Fibroblast of lung (primary cell): Measurements from ENCODE around the gene FHDC1. TPM values are rescaled to one million over a fixed set of nuclear protein-coding genes. Genes with fewer than 3 reads are reported as not detected.

ENCODE experiments used
- DNase-seq, 2 donors: peaks; one replicate each; pipeline versions ENCODE4 v3.0.0 to v3.0.0-alpha.2; 2010; ENCODE audit warnings: low read depth in 2 of 2
- H2AFZ ChIP-seq: 2 replicates; pipeline ENCODE4 v1.5.1; 2012; ENCODE audit warnings: low read length, control low read depth, inconsistent platforms
- H3K27ac ChIP-seq: 2 replicates; pipeline ENCODE4 v1.5.1; 2011; ENCODE audit warnings: low read length, control low read depth; ENCODE audit not compliant: insufficient read depth
- H3K27me3 ChIP-seq: 2 replicates; pipeline ENCODE4 v1.5.1; 2011; ENCODE audit warnings: mild to moderate bottlenecking, low read length; ENCODE audit not compliant: control insufficient read depth, insufficient read depth
- H3K36me3 ChIP-seq: 2 replicates; pipeline ENCODE4 v1.5.1; 2011; ENCODE audit warnings: low read length; ENCODE audit not compliant: control insufficient read depth, insufficient read depth
- H3K4me1 ChIP-seq: 2 replicates; pipeline ENCODE4 v1.5.1; 2011; ENCODE audit warnings: low read length; ENCODE audit not compliant: control insufficient read depth, insufficient read depth; ENCODE audit errors: extremely low read depth
- H3K4me2 ChIP-seq: 2 replicates; pipeline ENCODE4 v1.5.1; 2011; ENCODE audit warnings: low read length, control low read depth; ENCODE audit not compliant: insufficient read depth; ENCODE audit errors: extremely low read depth
- H3K4me3 ChIP-seq, 4 experiments: fragments of 200-600 bp in 1 of 4; sonication (generic) in 1 of 4; replicated peaks in 1 of 4; 2 replicates each; pipeline ENCODE4 v1.5.1; 2011 to 2016; ENCODE audit warnings: low read length in 4 of 4, low read depth in 3 of 4, mild to moderate bottlenecking in 3 of 4, control low read depth in 2 of 4, inconsistent platforms in 1 of 4, mixed read lengths in 1 of 4; ENCODE audit not compliant: insufficient read depth in 1 of 4; ENCODE audit errors: control extremely low read depth in 1 of 4
- H3K79me2 ChIP-seq: 2 replicates; pipeline ENCODE4 v1.5.1; 2012; ENCODE audit warnings: mild to moderate bottlenecking, low read length, inconsistent platforms; ENCODE audit not compliant: control insufficient read depth, insufficient read depth
- H3K9ac ChIP-seq: 2 replicates; pipeline ENCODE4 v1.5.1; 2011; ENCODE audit warnings: mild to moderate bottlenecking, low read length, control low read depth; ENCODE audit not compliant: insufficient read depth
- H3K9me3 ChIP-seq: 2 replicates; pipeline ENCODE4 v1.5.1; 2012; ENCODE audit warnings: low read depth, low read length; ENCODE audit not compliant: control insufficient read depth, insufficient read depth
- H4K20me1 ChIP-seq: 2 replicates; pipeline ENCODE4 v1.5.1; 2011; ENCODE audit warnings: low read length; ENCODE audit not compliant: control insufficient read depth, insufficient read depth; ENCODE audit errors: extremely low read depth
- EZH2 ChIP-seq: IDR thresholded peaks from 2 replicates; pipeline ENCODE4 v1.5.1; 2012; ENCODE audit warnings: low read length, control low read depth, mild to moderate bottlenecking; ENCODE audit errors: missing control alignments
- polyA minus RNA-seq: library from RNA; depleted of rRNA, polyadenylated mRNA; stranded (reverse); fragments of >200 nt; gene quantifications from 2 replicates; pipeline ENCODE4 v1.2.3, GENCODE V29; 2011; ENCODE audit warnings: low replicate concordance
- polyA plus RNA-seq, 2 donors: library from polyadenylated mRNA; depleted of rRNA in 1 of 2; stranded (reverse) in 1 of 2; unstranded in 1 of 2; fragments of >200 nt; gene quantifications; 2 replicates each; pipeline ENCODE4 v1.2.1, GENCODE V29; 2011 to 2012; ENCODE audit warnings: missing spikeins in 1 of 2
- total RNA-seq: library from RNA; depleted of rRNA; stranded (reverse); fragments of >200 nt; gene quantifications from 2 replicates; pipeline ENCODE4 v1.2.1, GENCODE V29; 2014
- TF ChIP-seq, protein P1 (sequence below), 2 donors: IDR thresholded peaks in 1 of 2; conservative IDR thresholded peaks in 1 of 2; 1 replicate in 1 of 2; 2 replicates in 1 of 2; pipeline ENCODE4 v1.5.1; 2011 to 2012; ENCODE audit warnings: low read length in 2 of 2, control low read depth in 1 of 2, inconsistent platforms in 1 of 2, low read depth in 1 of 2, mild to moderate bottlenecking in 1 of 2

Gene FHDC1, protein sequence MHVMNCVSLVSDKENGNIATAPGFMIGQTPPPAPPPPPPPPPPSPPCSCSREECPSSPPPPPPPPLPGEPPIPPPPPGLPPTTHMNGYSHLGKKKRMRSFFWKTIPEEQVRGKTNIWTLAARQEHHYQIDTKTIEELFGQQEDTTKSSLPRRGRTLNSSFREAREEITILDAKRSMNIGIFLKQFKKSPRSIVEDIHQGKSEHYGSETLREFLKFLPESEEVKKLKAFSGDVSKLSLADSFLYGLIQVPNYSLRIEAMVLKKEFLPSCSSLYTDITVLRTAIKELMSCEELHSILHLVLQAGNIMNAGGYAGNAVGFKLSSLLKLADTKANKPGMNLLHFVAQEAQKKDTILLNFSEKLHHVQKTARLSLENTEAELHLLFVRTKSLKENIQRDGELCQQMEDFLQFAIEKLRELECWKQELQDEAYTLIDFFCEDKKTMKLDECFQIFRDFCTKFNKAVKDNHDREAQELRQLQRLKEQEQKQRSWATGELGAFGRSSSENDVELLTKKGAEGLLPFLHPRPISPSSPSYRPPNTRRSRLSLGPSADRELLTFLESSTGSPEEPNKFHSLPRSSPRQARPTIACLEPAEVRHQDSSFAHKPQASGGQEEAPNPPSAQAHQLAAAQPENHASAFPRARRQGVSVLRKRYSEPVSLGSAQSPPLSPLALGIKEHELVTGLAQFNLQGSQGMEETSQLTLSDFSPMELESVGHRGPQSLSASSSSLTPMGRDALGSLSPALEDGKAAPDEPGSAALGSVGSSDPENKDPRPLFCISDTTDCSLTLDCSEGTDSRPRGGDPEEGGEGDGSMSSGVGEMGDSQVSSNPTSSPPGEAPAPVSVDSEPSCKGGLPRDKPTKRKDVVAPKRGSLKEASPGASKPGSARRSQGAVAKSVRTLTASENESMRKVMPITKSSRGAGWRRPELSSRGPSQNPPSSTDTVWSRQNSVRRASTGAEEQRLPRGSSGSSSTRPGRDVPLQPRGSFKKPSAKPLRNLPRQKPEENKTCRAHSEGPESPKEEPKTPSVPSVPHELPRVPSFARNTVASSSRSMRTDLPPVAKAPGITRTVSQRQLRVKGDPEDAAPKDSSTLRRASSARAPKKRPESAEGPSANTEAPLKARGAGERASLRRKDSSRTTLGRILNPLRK
- 0.26 and 0.33 TPM in 2 replicates for total RNA-seq
- polyA plus RNA-seq: 0.06 and 0.14 TPM in 2 replicates
- 0.18 and 0.30 TPM in 2 replicates for polyA plus RNA-seq (2012)
- 0.11 and 0.27 TPM in 2 replicates for polyA minus RNA-seq

DNA sequence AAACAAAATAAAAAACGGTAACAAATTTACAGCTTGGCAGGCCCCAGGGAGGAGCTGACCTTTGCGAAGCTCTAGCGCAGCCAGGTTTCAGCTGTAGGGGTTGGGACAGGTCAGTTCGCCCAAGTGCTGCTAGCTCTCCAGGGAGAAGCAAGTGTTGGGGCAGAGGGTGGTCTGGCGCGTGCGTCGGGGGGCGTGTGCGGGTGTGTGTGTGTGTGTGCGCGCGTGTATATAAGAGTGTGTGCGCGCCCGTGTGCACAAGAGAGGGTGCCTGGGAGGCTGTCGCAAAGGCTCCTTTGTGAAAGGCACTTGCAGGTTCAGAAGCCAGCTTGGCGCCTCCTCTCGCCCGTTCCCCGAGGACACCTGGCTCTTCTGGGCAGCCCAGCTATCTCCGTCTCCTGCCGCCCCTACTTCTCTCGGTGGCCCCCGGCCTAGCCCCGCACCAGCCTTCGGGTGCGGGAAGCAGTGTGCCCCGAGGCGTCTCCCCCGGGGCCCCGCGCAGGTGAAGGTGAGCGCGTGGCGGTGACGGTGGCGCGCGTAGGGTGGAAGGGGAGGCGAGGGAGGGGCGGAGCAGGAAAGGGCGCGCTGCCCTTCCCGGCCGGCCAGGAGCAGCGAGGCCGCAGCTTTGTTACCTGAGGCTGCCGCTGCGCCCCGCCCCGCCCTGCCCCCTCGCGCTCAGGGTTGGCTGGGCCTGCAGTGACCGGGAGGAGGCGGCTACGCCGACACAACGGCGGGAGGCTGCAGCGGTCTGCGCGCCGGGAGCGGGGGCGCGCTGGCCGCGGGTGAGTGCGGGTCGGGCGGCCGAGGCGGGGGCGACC lies at the start of gene FHDC1:
Gene FHDC1 (plus strand): TSS at position 693 of the 815 bp plus-strand sequence. CDS start 6,735 bp downstream, outside the sequence.
- H4K20me1 ChIP-seq: no peaks in the 10 kb centered on the region
- H3K27ac ChIP-seq: no peak within 1 kb of the TSS
- H3K79me2 ChIP-seq: no peaks in the 10 kb centered on the region
- no peaks in the 10 kb centered on the region for H3K36me3 ChIP-seq
- H3K4me1 ChIP-seq: no peaks in the 10 kb centered on the region
- DNase-seq: peak in 1 of 2 donors; percentile 45
- peak within 1 kb of the TSS; percentile 6 for H3K9ac ChIP-seq
- peaks cover 29% of the 10 kb centered on the region for H3K27me3 ChIP-seq
- H3K4me3 ChIP-seq: peak within 1 kb of the TSS; percentile 41 to 62 (median 56)
- peak within 1 kb of the TSS; percentile 92 for H3K4me2 ChIP-seq
- TF ChIP-seq EZH2: peak; percentile 62
- TF ChIP-seq, protein P1, sequence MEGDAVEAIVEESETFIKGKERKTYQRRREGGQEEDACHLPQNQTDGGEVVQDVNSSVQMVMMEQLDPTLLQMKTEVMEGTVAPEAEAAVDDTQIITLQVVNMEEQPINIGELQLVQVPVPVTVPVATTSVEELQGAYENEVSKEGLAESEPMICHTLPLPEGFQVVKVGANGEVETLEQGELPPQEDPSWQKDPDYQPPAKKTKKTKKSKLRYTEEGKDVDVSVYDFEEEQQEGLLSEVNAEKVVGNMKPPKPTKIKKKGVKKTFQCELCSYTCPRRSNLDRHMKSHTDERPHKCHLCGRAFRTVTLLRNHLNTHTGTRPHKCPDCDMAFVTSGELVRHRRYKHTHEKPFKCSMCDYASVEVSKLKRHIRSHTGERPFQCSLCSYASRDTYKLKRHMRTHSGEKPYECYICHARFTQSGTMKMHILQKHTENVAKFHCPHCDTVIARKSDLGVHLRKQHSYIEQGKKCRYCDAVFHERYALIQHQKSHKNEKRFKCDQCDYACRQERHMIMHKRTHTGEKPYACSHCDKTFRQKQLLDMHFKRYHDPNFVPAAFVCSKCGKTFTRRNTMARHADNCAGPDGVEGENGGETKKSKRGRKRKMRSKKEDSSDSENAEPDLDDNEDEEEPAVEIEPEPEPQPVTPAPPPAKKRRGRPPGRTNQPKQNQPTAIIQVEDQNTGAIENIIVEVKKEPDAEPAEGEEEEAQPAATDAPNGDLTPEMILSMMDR (conservative IDR thresholded peaks at IDR 0.05 in 1 of 2, IDR thresholded peaks at IDR 0.05 in 1 of 2; ENCODE audit: low read depth in 1 of 2, low read length in 2 of 2): no peak
- no peaks in the 10 kb centered on the region for H3K9me3 ChIP-seq
- peak within 1 kb of the TSS; percentile 52 for H2AFZ ChIP-seq

DNA sequence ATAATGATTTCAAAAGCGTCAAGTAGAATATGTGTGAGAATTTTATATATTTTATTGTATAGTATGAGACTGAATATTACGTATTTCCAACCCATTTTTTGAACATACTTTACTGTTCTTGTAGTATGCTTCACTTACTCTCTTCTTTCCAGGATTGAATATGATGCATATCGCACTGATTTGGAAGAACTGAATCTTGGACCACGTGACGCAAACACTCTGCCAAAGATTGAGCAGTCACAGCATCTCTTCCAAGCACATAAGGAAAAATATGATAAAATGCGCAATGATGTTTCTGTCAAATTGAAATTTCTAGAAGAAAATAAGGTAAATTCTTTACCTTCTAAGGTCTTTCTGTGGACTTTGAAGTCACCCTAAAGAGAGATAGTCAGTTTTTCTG lies 48.1 kb upstream of the FHDC1 start:
- Histone ChIP-seq H2AFZ (no peak overlapping the region), H4K20me1 (no peaks in the 10 kb centered on the region), H3K9me3 (no peaks in the 10 kb centered on the region), H3K27me3 (no peaks in the 10 kb centered on the region), H3K79me2 (no peaks in the 10 kb centered on the region), H3K9ac (no peak overlapping the region), H3K4me3 (no peak overlapping the region), H3K36me3 (no peaks in the 10 kb centered on the region), H3K4me2 (no peak overlapping the region), H3K27ac (no peak overlapping the region), H3K4me1 (no peaks in the 10 kb centered on the region)
- TF ChIP-seq EZH2: no peak
- TF ChIP-seq, protein P1 (conservative IDR thresholded peaks at IDR 0.05 in 1 of 2, IDR thresholded peaks at IDR 0.05 in 1 of 2; ENCODE audit: low read depth in 1 of 2, low read length in 2 of 2): no peak
- DNase-seq: no peak
